GM19193 (cell line): Measurements from ENCODE around the gene DAD1.

Experiments
- POLR2A ChIP-seq: IDR thresholded peaks from 4 replicates; pipeline ENCODE4 v1.6.1; 2011; ENCODE audit not compliant: insufficient read depth, insufficient read length; ENCODE audit errors: extremely low read depth

The DAD1 gene

DNA sequence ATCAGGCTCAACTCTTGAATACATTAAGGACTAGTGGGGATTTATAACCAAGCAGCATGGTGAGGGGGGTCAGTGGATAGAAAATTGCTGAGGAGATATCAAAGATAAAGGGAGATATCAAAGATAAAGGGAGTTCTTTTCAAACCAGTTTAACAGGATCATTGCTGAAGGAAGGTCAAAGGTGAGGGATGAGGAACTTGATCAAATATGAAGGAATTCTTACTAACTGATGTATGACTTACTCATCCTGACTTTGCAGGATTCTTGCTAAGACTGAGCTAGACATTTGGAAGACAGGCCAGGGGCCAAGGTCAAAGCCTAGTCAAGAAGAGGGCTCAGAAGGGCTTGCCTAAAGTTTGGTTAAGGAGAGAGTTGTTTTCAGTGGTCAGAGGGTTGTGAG, 13.8 kb upstream of the DAD1 start:
- no peak for TF ChIP-seq POLR2A

DNA sequence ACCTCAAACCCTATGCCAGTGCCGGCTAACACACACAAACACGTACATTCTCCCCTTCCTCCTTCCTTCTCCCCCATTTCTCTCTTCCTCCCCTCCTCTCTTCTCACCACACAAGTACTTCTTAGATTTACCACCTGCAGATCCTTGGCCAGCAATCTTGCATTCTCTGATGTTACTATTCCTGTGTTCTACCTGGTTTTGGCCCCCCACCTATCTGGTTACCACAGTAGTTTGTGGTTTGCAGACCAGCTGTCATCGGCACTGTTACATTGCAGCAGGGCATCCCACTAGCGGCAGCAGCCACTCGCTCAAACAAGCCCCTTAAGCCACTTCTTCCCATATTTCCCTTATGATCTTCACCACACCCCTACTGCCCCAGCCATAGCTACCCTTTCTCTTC, 13.0 kb upstream of the DAD1 start:
- no peak for TF ChIP-seq POLR2A

DNA sequence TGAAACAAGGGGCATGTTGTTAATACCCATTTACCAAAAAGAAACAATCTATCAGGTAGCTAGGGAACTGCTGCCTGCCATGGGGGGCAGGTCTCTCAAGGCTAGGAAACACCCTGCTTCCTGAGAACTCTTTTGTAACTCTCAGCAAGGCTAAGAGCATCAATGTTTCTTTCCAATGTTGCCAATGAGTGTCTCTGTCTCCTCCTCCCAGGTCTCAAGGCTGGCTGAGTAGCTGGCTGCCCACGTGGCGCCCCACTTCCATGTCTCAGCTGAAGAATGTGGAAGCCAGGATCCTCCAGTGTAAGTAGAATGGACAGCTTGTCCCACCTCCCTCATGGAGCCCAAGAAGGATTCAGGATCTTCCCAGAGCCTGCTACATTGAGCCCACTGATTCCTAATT, 12.4 kb upstream of the DAD1 start:
- TF ChIP-seq POLR2A: no peak

DNA sequence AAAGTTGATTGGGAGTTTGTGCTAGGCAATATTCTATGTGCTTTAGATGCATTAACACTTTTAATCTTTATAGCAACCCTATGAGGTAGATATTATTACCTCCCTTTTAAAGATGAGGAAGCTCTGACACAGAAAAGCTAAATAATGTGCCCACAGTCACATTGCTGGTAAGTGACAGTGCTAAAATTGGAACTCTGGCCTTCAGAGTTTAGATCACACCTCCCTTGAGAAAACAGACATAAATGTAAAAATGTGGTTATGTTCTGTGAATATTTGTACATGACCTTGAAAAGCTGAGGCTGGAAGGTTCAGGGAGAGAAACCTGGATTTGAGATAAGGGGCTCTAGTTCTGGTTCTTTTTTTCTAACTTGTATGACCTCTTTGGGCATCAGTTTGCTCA, 11.0 kb upstream of the DAD1 start:
- TF ChIP-seq POLR2A: no peak

DNA sequence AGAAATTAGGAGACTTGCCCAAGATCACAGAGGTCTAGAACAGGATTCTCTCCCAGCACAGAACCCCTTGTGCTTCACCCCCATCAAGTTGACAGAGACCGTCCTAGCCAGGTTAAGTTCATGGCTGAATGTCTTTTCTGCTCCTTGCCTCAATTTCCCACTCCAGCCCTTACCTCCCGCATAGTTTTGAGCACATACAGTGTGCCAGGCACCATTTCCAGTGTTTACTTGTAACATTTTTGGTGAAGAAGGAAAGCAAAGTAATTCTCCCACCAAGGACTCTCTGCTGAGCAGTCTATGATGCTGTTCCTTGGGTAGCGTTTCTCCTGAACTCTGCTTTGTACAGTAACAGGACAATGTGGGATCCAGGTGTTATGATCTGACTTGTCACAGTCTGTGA, 10.3 kb upstream of the DAD1 start:
- no peak for TF ChIP-seq POLR2A

DNA sequence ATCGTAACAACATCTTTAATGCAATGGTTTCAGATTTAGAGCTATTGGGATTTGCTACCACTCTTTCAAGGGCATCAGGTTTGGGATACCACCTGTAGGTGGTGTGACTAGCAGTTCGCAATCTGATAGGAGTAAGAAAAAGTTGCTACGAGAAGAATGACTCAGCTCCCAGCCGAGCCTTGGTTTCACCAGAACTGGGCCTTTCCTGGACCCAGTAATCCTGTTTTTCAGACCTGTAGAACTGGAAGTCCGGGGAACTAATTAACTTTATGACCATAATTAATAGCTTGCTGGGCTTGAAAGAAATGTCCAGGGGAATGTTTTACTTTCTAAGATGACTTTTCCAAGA, 9.8 kb upstream of the DAD1 start:
- TF ChIP-seq POLR2A: no peak

DNA sequence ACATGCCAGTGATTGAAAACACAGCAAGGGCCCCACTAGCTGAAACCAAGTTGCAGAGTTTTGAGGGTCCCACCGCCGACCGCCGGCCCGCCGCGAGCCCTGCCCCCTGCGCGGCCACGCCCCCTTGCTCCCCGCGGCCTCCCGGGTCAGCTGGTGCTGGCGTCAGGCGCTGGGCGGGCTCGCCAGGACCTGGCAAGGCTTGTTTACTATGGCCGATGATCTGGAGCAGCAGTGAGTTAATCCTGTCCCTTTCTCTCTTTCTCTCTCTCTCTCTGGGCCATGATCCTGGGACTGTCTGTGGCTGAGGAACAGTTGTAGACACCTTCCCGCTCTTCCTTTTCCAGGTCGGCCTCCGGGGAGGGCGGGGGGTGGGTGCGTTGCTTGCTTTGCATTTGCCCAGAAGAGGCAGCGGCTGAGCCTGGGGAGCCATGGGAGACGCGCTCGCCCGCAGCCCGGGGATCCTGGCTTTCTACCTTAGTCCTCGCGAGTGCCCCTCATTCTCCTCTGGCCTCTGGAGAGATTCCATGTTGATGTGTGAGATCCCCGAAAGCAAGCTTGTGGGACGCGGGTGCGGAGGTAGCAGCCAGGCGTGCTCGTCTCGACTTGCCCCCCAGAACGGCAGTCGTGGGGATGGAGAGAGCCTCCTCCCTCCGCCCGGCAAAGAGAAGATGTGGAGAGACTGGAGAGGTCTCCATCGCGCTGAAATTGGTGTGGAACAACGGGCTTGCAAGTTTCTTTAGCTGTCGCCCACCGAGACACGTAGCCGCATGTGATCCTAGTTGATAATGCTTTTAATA, 9.3 kb upstream of the DAD1 start, which contains the start of gene ABHD4:
TSS of gene ABHD4 (plus strand) at position 202 of the 797 bp plus-strand sequence. CDS start at position 209, 7 bp downstream.
- peak; percentile 25 for TF ChIP-seq POLR2A

DNA sequence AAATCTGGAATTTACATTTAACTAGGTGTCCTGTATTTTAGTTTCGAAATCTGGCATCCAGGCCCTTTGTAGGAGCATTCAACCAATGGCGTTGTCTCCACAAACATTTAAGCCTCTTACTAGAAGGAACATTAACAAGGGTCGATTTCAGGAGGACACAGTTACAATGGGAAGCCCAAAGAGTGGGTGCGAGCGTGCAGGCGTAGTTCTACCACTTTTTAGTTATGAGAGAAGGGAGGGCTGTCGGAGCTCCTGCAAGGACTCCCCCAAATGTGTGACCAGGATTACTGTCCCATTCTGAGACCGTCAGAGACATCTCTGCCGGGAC, 8.7 kb upstream of the DAD1 start:
- no peak for TF ChIP-seq POLR2A

DNA sequence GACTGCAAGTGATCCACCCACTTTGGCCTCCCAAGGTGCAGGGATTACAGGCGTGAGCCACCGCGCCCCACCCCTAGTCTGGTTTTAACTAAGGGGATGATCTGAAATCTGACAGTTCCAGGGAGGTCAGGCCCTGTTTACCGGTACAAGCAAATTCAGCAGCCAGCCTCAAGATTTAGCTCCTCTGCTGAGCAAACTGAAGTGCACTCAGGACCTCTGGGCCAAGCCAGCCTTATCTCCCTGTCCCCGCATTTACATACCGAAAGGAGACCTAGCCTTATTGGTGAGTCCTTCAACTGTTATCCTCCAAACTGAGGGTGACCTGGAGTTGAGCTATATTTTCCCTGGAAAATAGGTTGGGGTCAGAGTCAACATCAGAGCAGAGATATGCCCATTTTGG, 8.2 kb upstream of the DAD1 start:
- TF ChIP-seq POLR2A: no peak

DNA sequence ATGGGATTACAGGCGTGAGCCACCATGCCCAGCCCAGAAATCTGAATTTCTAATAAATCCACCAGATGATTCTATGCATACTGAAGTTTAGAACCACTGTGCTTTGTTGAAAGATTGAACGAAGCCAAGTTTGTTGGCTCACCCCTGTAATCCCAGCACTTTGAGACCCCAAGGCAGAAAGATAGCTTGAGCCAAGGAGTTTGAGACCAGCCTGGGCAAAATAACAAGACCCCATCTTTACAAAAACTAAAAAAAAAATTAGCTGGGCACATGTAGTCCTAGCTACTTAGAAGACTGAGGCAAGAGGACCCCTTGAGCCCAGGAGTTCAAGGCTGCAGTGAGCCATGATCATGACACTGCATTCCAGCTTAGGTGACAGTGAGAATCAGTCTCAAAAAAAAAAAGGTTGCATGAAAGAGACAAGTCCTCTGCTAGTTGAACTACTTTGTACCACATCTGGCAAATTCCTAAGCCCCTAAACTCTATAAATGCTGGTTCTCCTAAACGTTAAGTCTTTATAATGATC, 7.4 kb upstream of the DAD1 start:
- no peak for TF ChIP-seq POLR2A

DNA sequence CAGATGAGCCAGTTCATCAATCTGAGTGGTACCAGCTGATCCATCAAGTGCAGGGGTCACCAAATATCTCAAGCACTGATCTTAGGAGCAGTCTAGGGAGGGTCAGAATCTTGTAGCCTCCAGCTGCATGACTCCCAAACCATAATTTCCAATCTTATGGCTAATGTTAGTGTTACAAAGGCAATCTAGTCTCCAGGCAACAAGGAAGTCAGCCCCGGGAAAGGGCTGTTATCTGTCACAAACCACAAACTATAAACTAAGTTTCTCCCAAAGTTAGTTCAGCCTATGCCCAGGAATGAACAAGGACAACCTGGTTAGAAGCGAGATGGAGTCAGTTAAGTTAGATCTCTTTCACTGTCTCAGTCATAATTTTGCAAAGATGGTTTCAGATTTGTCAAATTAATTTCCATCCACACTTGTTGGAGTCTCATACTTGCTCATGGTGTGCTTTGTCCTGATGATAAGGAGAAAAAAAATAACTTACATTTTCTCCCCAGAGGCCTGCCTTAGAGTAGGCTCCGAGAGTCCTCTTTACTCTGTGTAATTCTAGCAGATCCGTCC, 5.2 kb upstream of the DAD1 start:
- TF ChIP-seq POLR2A: no peak

DNA sequence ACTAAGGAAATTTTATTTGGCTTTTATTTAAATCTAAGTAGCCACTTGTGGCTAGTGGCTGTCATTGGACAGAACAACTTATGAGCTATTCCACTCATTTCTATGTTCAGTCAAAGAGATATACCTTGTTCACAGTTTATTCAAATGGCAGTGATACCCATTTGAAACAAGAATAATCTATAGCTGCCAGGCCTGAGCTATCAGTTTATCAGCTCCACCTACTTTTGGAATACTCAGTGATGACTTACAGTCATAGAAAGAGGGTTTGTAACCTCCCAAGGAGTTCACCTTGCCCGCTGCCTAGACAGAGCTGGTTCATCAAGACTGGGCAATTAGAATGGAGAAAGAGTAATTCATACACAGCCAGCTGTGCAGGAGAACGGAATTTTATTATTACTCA, 4.6 kb upstream of the DAD1 start:
- no peak for TF ChIP-seq POLR2A

DNA sequence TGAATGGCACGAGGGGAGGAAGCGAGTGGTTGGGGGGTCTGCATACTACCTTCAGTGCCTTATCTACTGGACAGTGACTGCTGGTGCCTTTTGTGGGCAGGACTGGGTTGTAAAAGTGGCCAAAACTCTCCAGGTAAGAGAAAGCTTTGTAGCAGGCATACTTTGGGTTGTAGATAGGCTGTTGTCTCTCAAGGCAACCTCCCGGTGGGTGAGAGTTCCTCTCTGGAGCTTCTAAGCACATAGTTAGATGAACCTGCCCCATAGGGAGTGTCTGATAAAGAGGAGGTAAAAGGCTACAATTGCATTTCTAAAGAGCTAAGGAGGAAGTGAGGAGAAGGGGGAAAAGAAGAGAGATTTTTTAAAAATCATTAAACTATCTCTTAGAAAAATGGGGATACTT, 4.2 kb upstream of the DAD1 start:
- TF ChIP-seq POLR2A: no peak

DNA sequence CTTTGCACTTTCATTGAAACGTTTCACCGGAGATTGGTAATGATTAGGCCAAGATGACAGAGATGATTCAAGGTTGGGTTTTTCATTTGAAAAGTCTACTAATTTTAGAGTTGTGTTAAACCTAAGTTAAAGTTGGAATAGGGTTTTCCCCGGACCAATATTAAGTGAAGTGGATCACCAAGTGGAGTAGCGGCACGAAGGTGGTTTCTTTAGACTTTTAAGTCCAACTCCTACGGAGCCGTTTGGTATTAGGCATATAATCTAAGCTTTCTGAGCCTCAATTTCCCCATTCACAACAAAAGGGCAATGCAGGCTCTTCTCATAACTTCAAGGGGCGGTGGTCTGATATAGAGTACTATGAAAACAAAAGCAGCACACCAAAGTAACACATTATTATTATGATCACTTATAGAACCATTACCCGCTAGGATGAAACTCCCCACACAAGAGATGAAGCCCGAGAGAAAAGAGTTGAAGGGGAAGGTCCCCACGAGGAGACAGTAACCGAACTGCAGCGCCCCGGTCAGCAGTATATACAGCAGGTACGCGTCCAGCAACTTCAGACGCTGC, 413 bp downstream of the DAD1 start:
- TF ChIP-seq POLR2A: no peak

DNA sequence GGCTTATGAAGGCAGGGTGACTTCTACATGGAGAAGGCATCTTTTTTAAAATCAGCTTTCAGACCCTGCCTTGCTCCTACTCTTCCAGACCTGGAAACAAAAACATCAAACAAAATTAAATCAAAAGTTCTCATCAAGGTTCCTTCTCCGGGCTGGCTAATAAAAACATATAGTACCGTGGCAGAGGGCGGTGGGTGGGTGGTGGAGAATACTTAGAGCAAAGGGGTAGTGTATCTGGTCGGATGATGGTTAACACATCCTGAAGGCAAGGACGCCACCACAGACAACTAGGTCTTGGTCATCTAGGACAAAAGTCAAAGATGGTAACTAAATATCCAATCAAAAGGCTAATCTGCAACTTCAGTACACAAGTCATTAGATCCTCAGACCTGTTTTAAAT, 1.8 kb downstream of the DAD1 start:
- no peak for TF ChIP-seq POLR2A

DNA sequence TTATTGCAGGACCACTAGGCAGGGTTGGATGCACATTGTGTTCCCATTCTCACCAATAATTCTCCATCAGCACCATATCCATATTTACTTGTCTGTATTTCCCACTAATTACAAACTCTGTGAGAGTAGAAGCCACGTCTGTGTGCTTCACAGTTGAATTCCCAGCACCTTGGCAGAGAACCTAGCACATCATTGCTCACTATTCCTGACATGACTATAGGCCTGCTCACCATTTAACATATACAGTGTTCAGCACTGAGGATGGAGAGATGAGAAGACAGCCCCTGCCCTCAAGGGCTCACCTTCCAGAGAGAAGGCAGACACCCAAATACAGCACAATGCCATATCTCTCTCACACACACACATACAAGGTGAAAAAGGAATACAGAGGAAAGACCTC, 5.0 kb downstream of the DAD1 start:
- TF ChIP-seq POLR2A: no peak

DNA sequence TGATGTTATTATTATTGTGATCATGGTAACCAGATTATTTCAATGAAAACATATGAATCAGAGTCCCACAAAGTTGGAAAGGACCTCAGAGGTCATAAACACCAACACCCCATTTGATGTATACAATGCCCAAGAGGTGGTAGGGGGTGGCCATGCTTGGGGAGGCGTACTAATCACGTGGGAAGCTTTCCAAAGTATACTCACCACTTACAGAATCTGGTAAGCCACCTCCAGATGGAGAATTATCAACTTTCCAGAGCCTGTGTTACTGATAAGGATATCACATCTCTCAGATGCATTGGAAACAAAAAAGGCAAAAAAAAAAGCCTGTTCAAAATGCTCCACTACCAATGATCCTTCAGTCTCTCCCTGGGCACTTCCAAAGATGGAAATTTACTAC, 8.4 kb downstream of the DAD1 start:
- TF ChIP-seq POLR2A: no peak

DNA sequence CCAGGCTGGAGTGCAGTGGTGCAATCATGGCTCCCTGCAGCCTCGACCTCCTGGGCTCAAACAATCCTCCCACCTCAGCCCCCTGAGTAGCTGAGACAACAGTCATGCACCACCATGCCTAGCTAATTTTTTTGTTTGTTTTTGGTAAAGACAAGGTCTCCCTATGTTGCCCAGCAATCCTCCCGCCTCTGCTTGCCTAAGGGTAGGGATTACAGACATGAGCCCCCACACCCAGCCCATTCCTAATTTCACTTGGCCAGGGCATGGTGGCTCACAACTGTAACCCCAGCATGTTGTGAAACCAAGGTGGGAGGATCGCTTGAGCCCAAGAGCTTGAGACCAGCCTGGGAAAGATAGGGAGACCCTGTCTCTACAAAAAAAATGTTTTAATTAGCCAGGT, 9.1 kb downstream of the DAD1 start:
- no peak for TF ChIP-seq POLR2A
